GM23248 (cell line): ENCODE data around the gene VPS36. TPM values are rescaled to one million over a fixed set of nuclear protein-coding genes. Genes with fewer than 3 reads are reported as not detected.
A peak's percentile ranks its signal among the peaks of the same experiment; 100 is the strongest.
"Not testable (repeated sequence)": the region's sequence is repeated elsewhere in the genome, so short reads cannot be mapped to it uniquely, and the experiment has no call there.

Experiments used
- DNase-seq: peaks from one replicate; pipeline ENCODE4 v3.0.0-alpha.2; 2015
- H2AFZ ChIP-seq: fragments of 200-600 bp; sonication (generic); 2 replicates; pipeline ENCODE4 v1.6.1; 2016; ENCODE audit warnings: antibody characterized with exemption
- H3F3A ChIP-seq: fragments of 200-600 bp; sonication (generic); 2 replicates; pipeline ENCODE4 v1.6.1; 2016; ENCODE audit warnings: mild to moderate bottlenecking, antibody characterized with exemption, mixed run types; ENCODE audit not compliant: insufficient read depth
- H3K27ac ChIP-seq: fragments of 200-600 bp; sonication (generic); 2 replicates; pipeline ENCODE4 v1.5.1; 2016; ENCODE audit warnings: mild to moderate bottlenecking
- H3K27me3 ChIP-seq: fragments of 200-600 bp; sonication (generic); replicated peaks from 2 replicates; pipeline ENCODE4 v1.6.1; 2016; ENCODE audit warnings: mild to moderate bottlenecking; ENCODE audit not compliant: insufficient read depth
- H3K36me3 ChIP-seq: fragments of 200-600 bp; sonication (generic); 2 replicates; pipeline ENCODE4 v1.6.1; 2016; ENCODE audit warnings: low read depth, mild to moderate bottlenecking
- H3K4me1 ChIP-seq: fragments of 200-600 bp; sonication (generic); 2 replicates; pipeline ENCODE4 v1.6.1; 2016; ENCODE audit warnings: mild to moderate bottlenecking; ENCODE audit not compliant: insufficient read depth
- H3K4me2 ChIP-seq: fragments of 200-600 bp; sonication (generic); one replicate; pipeline ENCODE4 v1.6.1; 2016; ENCODE audit warnings: mild to moderate bottlenecking; ENCODE audit not compliant: unreplicated experiment
- H3K4me3 ChIP-seq: fragments of 200-600 bp; sonication (generic); 2 replicates; pipeline ENCODE4 v1.5.1; 2016; ENCODE audit warnings: mild to moderate bottlenecking
- H3K79me2 ChIP-seq: fragments of 200-600 bp; sonication (generic); 2 replicates; pipeline ENCODE4 v1.6.1; 2016; ENCODE audit warnings: mild to moderate bottlenecking; ENCODE audit not compliant: insufficient read depth
- H3K9ac ChIP-seq: fragments of 200-600 bp; sonication (generic); 2 replicates; pipeline ENCODE4 v1.6.1; 2016; ENCODE audit warnings: mild to moderate bottlenecking
- H3K9me2 ChIP-seq: fragments of 200-600 bp; sonication (generic); 2 replicates; pipeline ENCODE4 v1.6.1; 2016; ENCODE audit warnings: mixed run types, mild to moderate bottlenecking, moderate library complexity; ENCODE audit not compliant: insufficient read depth
- H3K9me3 ChIP-seq: fragments of 200-600 bp; sonication (generic); one replicate; pipeline ENCODE4 v1.6.1; 2017; ENCODE audit warnings: low read depth
- H4K20me1 ChIP-seq: fragments of 200-600 bp; sonication (generic); 2 replicates; pipeline ENCODE4 v1.6.0; 2016; ENCODE audit not compliant: insufficient read depth
- EZH2 ChIP-seq: fragments of 200-600 bp; sonication (generic); IDR thresholded peaks from 2 replicates; pipeline ENCODE4 v1.6.1; 2018; ENCODE audit warnings: antibody characterized with exemption, mild to moderate bottlenecking; ENCODE audit not compliant: insufficient read depth, poor library complexity, severe bottlenecking
- EZH2phosphoT487 ChIP-seq: fragments of 200-600 bp; sonication (generic); IDR thresholded peaks from 2 replicates; pipeline ENCODE4 v1.6.1; 2018; ENCODE audit warnings: antibody characterized with exemption, moderate library complexity, mild to moderate bottlenecking, low read depth; ENCODE audit not compliant: insufficient read depth
- WGBS, 2 experiments: methylation state at CpG; one replicate each; pipeline ENCODE4 v1.1.6; 2015 to 2017; ENCODE audit warnings: low lambda C conversion rate in 2 of 2, low coverage in 1 of 2; ENCODE audit errors: missing lambda C conversion rate in 2 of 2; 5-methylcytosine and 5-hydroxymethylcytosine counted together
- in situ Hi-C: fragments of 300-500 bp; cut with MboI; formaldehyde crosslinking; loops from 2 replicates; pipeline ENCODE4 v1.15.0; 2020
- polyA plus RNA-seq: library from polyadenylated mRNA; unstranded; fragments of >200 nt; fragmentation: Nextera tagmentation; extraction: Ambion mirVana; gene quantifications from 2 replicates; pipeline ENCODE4 v1.2.1, GENCODE V29; 2016
- total RNA-seq: library from RNA; depleted of rRNA; stranded (reverse); fragments of >200 nt; shearing (Covaris generic); gene quantifications from 2 replicates; pipeline ENCODE4 v1.2.3, GENCODE V29; 2014

VPS36 gene
- total and polyA plus RNA-seq, 2 experiments from 2014 or later = 34.7 to 42.6 TPM

DNA sequence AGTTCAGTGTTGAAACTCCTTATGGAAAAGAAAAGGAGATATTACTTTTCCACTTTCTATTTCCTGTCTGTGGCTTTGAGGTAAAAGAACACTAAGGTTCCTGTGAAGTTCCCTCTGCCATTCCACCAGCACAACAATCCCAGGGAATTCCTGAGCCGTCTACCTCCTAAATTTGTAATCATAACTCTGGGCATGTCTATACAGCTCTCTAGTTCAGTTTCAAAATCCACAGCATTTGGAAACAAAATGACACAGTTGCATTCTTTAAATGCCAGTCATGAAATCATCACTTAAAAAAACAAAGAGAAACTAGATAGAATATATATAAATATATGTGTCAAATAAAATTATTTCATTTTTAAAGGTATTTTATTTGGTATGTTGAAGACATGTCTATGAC, 35.5 kb downstream of the VPS36 start:
- peaks cover 62% of the 10 kb centered on the region for H3F3A ChIP-seq
- WGBS, 2 experiments = 3 to 4% methylated on average over 1 of the region's 1 CpG
- no peak overlapping the region for H3K4me3 ChIP-seq
- H3K4me2 ChIP-seq = peak overlapping the region; percentile 61
- peak; percentile 74 for DNase-seq
- in situ Hi-C loops = no loop called here
- H3K27ac ChIP-seq = peak overlapping the region; percentile 84
- H3K79me2 ChIP-seq = peaks cover 18% of the 10 kb centered on the region; the same call in 1 of the 2 replicates
- H3K27me3 ChIP-seq = no peaks in the 10 kb centered on the region
- H4K20me1 ChIP-seq = no peaks in the 10 kb centered on the region
- peaks cover 37% of the 10 kb centered on the region for H3K4me1 ChIP-seq
- H3K9ac ChIP-seq = peak overlapping the region; percentile 40
- no peaks in the 10 kb centered on the region for H3K9me3 ChIP-seq
- TF ChIP-seq EZH2phosphoT487 (no peak), EZH2 (no peak)
- H3K9me2 ChIP-seq = no peaks in the 10 kb centered on the region
- H2AFZ ChIP-seq = 0 out of 2 replicates have a peak overlapping the region, but pooled peaks have one; percentile 3
- peaks cover 46% of the 10 kb centered on the region for H3K36me3 ChIP-seq

DNA sequence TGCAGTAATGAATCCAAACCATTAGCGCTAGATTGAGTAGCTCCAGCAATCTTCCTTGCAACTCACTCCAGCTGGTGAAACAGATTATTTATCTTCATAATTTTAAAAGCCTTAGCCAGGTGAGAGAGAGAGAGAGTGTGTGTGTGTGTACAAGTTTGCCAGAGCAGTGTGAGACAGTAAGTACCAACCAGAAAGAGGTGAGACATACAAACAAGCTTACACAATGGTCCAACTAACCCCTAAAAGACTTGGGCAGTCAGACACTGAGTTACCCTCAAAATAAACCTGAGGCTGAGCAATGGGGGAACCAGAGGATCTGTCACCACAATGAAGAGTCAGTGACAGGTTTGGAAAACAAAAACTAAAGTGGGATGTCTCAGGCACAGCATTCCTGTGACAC, 36.4 kb downstream of the VPS36 start:
- 95 to 100% methylated on average over 1 of the region's 1 CpG for WGBS, 2 experiments
- no peak overlapping the region for H3K4me3 ChIP-seq
- no peak overlapping the region for H3K9ac ChIP-seq
- H3K27me3 ChIP-seq = no peaks in the 10 kb centered on the region
- H3K9me3 ChIP-seq = no peaks in the 10 kb centered on the region
- H3K4me1 ChIP-seq = peaks cover 37% of the 10 kb centered on the region
- in situ Hi-C loops = no loop called here
- peaks cover 18% of the 10 kb centered on the region; the same call in 1 of the 2 replicates for H3K79me2 ChIP-seq
- no peak overlapping the region for H3K4me2 ChIP-seq
- H3F3A ChIP-seq = peaks cover 62% of the 10 kb centered on the region
- H3K9me2 ChIP-seq = no peaks in the 10 kb centered on the region
- peaks cover 46% of the 10 kb centered on the region for H3K36me3 ChIP-seq
- H4K20me1 ChIP-seq = no peaks in the 10 kb centered on the region
- no peak for DNase-seq
- no peak overlapping the region for H2AFZ ChIP-seq
- TF ChIP-seq EZH2 = no peak
- TF ChIP-seq EZH2phosphoT487 = no peak
- H3K27ac ChIP-seq = peak overlapping the region; percentile 84

DNA sequence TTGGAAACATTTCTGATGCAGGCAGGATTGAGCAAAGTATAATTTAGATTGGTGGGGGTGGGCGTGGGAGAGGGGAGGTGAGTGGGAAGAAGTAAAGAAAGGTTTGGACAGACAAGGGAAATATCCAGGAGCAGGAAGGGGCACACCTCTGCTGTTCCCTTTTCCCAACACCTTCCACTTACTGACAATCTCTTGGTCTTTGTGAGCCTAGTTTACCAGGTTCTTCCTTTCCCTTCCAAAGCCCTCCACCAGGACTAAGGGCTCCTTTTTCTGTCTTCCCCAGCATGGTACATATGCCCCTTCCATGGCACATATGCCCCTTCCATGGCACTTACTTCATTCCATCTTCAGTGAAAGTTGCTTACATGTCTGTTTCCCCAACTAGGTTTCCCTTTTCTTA, 38.3 kb downstream of the VPS36 start:
- Histone ChIP-seq H2AFZ (no peak overlapping the region), H3K4me3 (no peak overlapping the region), H3K4me2 (peak overlapping the region; percentile 20), H3K27me3 (no peaks in the 10 kb centered on the region), H3K27ac (peak overlapping the region; percentile 61), H3K79me2 (peaks cover 18% of the 10 kb centered on the region; the same call in 1 of the 2 replicates), H4K20me1 (no peaks in the 10 kb centered on the region), H3K9me3 (no peaks in the 10 kb centered on the region), H3K4me1 (peaks cover 37% of the 10 kb centered on the region), H3K9me2 (no peaks in the 10 kb centered on the region), H3K9ac (no peak overlapping the region), H3K36me3 (peaks cover 38% of the 10 kb centered on the region), H3F3A (peaks cover 58% of the 10 kb centered on the region)
- 88 to 100% methylated on average over 1 of the region's 1 CpG for WGBS, 2 experiments
- DNase-seq = no peak
- TF ChIP-seq EZH2phosphoT487 (no peak), EZH2 (no peak)
- in situ Hi-C loops = no loop called here

DNA sequence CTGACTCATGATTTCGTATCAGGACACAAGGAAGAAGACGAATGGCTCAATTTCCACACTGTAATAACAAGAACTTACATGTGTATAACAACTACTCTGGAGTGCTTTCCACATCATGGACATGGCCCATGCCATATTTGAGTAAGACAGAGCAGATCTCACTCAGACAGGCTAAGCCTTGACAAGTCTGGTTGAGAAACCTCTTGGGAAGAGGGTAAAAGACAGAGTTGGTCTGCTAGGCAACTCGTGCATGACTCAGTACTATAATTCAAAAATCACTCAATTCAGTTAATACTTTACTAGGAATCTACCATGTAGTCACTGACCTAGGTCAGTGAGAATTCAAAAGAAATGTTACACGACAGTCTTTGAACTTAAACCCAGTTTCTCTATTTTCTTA, 38.8 kb downstream of the VPS36 start:
- peaks cover 53% of the 10 kb centered on the region for H3F3A ChIP-seq
- peak overlapping the region; percentile 20 for H3K4me2 ChIP-seq
- peaks cover 18% of the 10 kb centered on the region; the same call in 1 of the 2 replicates for H3K79me2 ChIP-seq
- no peaks in the 10 kb centered on the region for H3K27me3 ChIP-seq
- H4K20me1 ChIP-seq = no peaks in the 10 kb centered on the region
- no peak for TF ChIP-seq EZH2phosphoT487
- no peak for TF ChIP-seq EZH2
- H3K9me3 ChIP-seq = no peaks in the 10 kb centered on the region
- H3K4me1 ChIP-seq = peaks cover 37% of the 10 kb centered on the region
- no peak overlapping the region for H3K4me3 ChIP-seq
- in situ Hi-C loops = no loop called here
- peaks cover 33% of the 10 kb centered on the region for H3K36me3 ChIP-seq
- peak overlapping the region; percentile 61 for H3K27ac ChIP-seq
- H3K9ac ChIP-seq = no peak overlapping the region
- H3K9me2 ChIP-seq = no peaks in the 10 kb centered on the region
- peak; percentile 76 for DNase-seq
- 59 to 66% methylated on average over 4 of the region's 4 CpGs for WGBS, 2 experiments
- H2AFZ ChIP-seq = no peak overlapping the region

DNA sequence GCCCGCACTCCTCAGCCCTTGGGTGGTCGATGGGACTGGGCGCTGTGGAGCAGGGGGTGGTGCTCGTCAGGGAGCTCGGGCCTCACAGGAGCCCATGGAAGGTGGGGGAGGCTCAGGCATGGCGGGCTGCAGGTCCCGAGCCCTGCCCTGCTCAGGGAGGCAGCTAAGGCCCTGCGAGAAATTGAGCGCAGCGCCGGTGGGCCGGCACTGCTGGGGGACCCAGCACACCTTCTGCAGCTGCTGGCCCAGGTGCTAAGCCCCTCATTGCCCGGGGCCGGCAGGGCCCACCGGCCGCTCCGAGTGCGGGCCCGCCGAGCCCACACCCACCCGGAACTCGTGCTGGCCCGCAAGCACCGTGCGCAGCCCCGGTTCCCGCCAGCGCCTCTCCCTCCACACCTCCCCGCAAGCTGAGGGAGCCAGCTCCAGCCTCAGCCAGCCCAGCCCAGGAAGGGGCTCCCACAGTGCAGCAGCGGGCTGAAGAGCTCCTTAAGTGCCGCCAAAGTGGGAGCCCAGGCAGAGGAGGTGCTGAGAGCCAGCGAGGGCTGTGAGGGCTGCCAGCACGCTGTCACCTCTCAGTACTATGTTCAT, 42.3 kb downstream of the VPS36 start:
- H3K79me2 ChIP-seq = peaks cover 22% of the 10 kb centered on the region
- H3K4me1 ChIP-seq = peaks cover 21% of the 10 kb centered on the region
- H3K4me2 ChIP-seq, H3K9me2 ChIP-seq, H3K4me3 ChIP-seq, H2AFZ ChIP-seq, H3K9ac ChIP-seq, H3K27me3 ChIP-seq, H3K9me3 ChIP-seq, DNase-seq, in situ Hi-C loops, H3K27ac ChIP-seq, H4K20me1 ChIP-seq, H3K36me3 ChIP-seq: not testable (repeated sequence)
- H3F3A ChIP-seq = peaks cover 24% of the 10 kb centered on the region
- WGBS, 2 experiments = 93% methylated on average over 25 to 33 of the region's 33 CpGs

DNA sequence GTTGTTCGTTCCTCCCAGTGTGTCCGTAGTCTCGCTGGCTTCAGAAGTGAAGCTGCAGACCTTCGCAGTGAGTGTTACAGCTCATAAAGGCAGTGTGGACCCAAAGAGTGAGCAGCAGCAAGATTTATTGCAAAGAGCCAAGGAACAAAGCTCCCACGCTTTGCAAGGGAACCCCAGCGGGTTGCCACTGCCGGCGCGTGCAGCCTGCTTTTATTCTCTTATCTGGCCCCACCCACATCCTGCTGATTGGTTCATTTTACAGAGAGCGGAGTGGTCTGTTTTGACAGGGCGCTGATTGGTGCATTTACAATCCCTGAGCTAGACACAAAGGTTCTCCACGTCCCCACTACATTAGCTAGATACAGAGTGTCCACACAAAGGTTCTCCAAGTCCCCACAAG, 43.0 kb downstream of the VPS36 start:
- DNase-seq, H3K4me2 ChIP-seq, in situ Hi-C loops, H3K9ac ChIP-seq, H3K4me3 ChIP-seq, H3K9me3 ChIP-seq, H3K36me3 ChIP-seq, H3K27ac ChIP-seq, H4K20me1 ChIP-seq, H3K27me3 ChIP-seq, H3K9me2 ChIP-seq, H2AFZ ChIP-seq: not testable (repeated sequence)
- Histone ChIP-seq H3K4me1 (peaks cover 21% of the 10 kb centered on the region), H3F3A (peaks cover 17% of the 10 kb centered on the region), H3K79me2 (peaks cover 16% of the 10 kb centered on the region)
- 90 to 93% methylated on average over 12 of the region's 12 CpGs for WGBS, 2 experiments
